ENCODE results near the gene TASP1. TPM values are rescaled to one million over a fixed set of nuclear protein-coding genes. Genes with fewer than 3 reads are reported as not detected.

TASP1 gene
- total and polyA plus RNA-seq, 4 experiments from 2014 or later, result 15.1 to 18.2 (median 16.1) TPM

GRCh38 chr20:13420625-13421024 is 218.1 kb downstream of the TASP1 start:
- Histone ChIP-seq H3K4me3 (ENCODE audit: low read length in 2 of 2) (no peak overlapping the region), H3K9me3 (ENCODE audit: control insufficient read depth in 1 of 2, low read length in 2 of 2) (no peaks in the 10 kb centered on the region), H3K27ac (ENCODE audit: low read depth, low read length) (no peak overlapping the region), H3K36me3 (ENCODE audit: insufficient read depth, low read length) (no peaks in the 10 kb centered on the region), H3K4me1 (ENCODE audit: insufficient read depth, low read length) (no peaks in the 10 kb centered on the region), H3K27me3 (ENCODE audit: insufficient read depth, low read length) (no peaks in the 10 kb centered on the region)
- H3K9me3 Mint-ChIP-seq, result peaks cover 0 to 3% (median 0%) of the 10 kb centered on the region in 8 donors
- H3K27me3 Mint-ChIP-seq, result no peaks in the 10 kb centered on the region
- H3K4me1 Mint-ChIP-seq, result no peaks in the 10 kb centered on the region
- no peak for DNase-seq
- intact Hi-C loops (cut with micrococcal nuclease), result no loop called here
- ChIA-PET POLR2A (ENCODE audit: partially characterized antibody) (no interaction called here), CTCF (ENCODE audit: partially characterized antibody) (no interaction called here)
- H3K27ac Mint-ChIP-seq, result no peak overlapping the region
- peaks cover 30 to 39% of the 10 kb centered on the region in 2 donors for H3K36me3 Mint-ChIP-seq
- no peak overlapping the region for H3K4me3 Mint-ChIP-seq

GRCh38 chr20:13419477-13419876 is 219.3 kb downstream of the TASP1 start:
- H3K4me3 ChIP-seq (ENCODE audit: low read length in 2 of 2), result no peak overlapping the region
- no peaks in the 10 kb centered on the region for H3K9me3 ChIP-seq (ENCODE audit: control insufficient read depth in 1 of 2, low read length in 2 of 2)
- no peaks in the 10 kb centered on the region for H3K36me3 ChIP-seq (ENCODE audit: insufficient read depth, low read length)
- Mint-ChIP-seq H3K27me3 (no peaks in the 10 kb centered on the region), H3K36me3 (peaks cover 35 to 47% of the 10 kb centered on the region in 2 donors), H3K9me3 (peaks cover 0 to 3% (median 0%) of the 10 kb centered on the region in 8 donors), H3K27ac (no peak overlapping the region), H3K4me3 (no peak overlapping the region), H3K4me1 (no peaks in the 10 kb centered on the region)
- intact Hi-C loops (cut with micrococcal nuclease), result no loop called here
- ChIA-PET POLR2A (ENCODE audit: partially characterized antibody) (no interaction called here), CTCF (ENCODE audit: partially characterized antibody) (interaction anchor here (1.1 kb wide), 1 partner anchor 9 kb away, joined by 3 read pairs; no protein-coding TSS in a partner anchor)
- H3K27me3 ChIP-seq (ENCODE audit: insufficient read depth, low read length), result no peaks in the 10 kb centered on the region
- no peak for DNase-seq
- no peak overlapping the region for H3K27ac ChIP-seq (ENCODE audit: low read depth, low read length)
- H3K4me1 ChIP-seq (ENCODE audit: insufficient read depth, low read length), result no peaks in the 10 kb centered on the region

GRCh38 chr20:13418263-13419229 is 220.2 kb downstream of the TASP1 start:
- no peak overlapping the region for H3K27ac ChIP-seq (ENCODE audit: low read depth, low read length)
- H3K9me3 ChIP-seq (ENCODE audit: control insufficient read depth in 1 of 2, low read length in 2 of 2), result no peaks in the 10 kb centered on the region
- CTCF ChIA-PET (ENCODE audit: partially characterized antibody), result interaction anchor here (1.1 kb wide), 1 partner anchor 10 kb away, joined by 3 read pairs; no protein-coding TSS in a partner anchor
- no peaks in the 10 kb centered on the region for H3K4me1 Mint-ChIP-seq
- POLR2A ChIA-PET (ENCODE audit: partially characterized antibody), result no interaction called here
- H3K36me3 Mint-ChIP-seq, result peaks cover 38 to 50% of the 10 kb centered on the region in 2 donors
- H3K27ac Mint-ChIP-seq, result no peak overlapping the region
- no peaks in the 10 kb centered on the region for H3K27me3 ChIP-seq (ENCODE audit: insufficient read depth, low read length)
- H3K9me3 Mint-ChIP-seq, result peaks cover 0 to 3% (median 0%) of the 10 kb centered on the region in 8 donors
- no peaks in the 10 kb centered on the region for H3K27me3 Mint-ChIP-seq
- no peak for DNase-seq
- no peak overlapping the region for H3K4me3 Mint-ChIP-seq
- no peaks in the 10 kb centered on the region for H3K36me3 ChIP-seq (ENCODE audit: insufficient read depth, low read length)
- no peak overlapping the region for H3K4me3 ChIP-seq (ENCODE audit: low read length in 2 of 2)
- no peaks in the 10 kb centered on the region for H3K4me1 ChIP-seq (ENCODE audit: insufficient read depth, low read length)
- intact Hi-C loops (cut with micrococcal nuclease), result no loop called here

GRCh38 chr20:13416531-13416930 is 222.2 kb downstream of the TASP1 start:
- no peaks in the 10 kb centered on the region for H3K9me3 ChIP-seq (ENCODE audit: control insufficient read depth in 1 of 2, low read length in 2 of 2)
- H3K4me1 ChIP-seq (ENCODE audit: insufficient read depth, low read length), result no peaks in the 10 kb centered on the region
- Mint-ChIP-seq H3K36me3 (peaks cover 35 to 58% of the 10 kb centered on the region in 2 donors), H3K27me3 (no peaks in the 10 kb centered on the region), H3K4me1 (no peaks in the 10 kb centered on the region), H3K27ac (no peak overlapping the region), H3K4me3 (no peak overlapping the region), H3K9me3 (peaks cover 0 to 3% (median 0%) of the 10 kb centered on the region in 8 donors)
- ChIA-PET POLR2A (ENCODE audit: partially characterized antibody) (no interaction called here), CTCF (ENCODE audit: partially characterized antibody) (no interaction called here)
- no peaks in the 10 kb centered on the region for H3K36me3 ChIP-seq (ENCODE audit: insufficient read depth, low read length)
- DNase-seq, result no peak
- H3K4me3 ChIP-seq (ENCODE audit: low read length in 2 of 2), result no peak overlapping the region
- intact Hi-C loops (cut with micrococcal nuclease), result no loop called here
- H3K27ac ChIP-seq (ENCODE audit: low read depth, low read length), result no peak overlapping the region
- no peaks in the 10 kb centered on the region for H3K27me3 ChIP-seq (ENCODE audit: insufficient read depth, low read length)

- H3K36me3 Mint-ChIP-seq, result peaks cover 30 to 68% of the 10 kb centered on the region in 2 donors
- Histone ChIP-seq H3K27me3 (ENCODE audit: insufficient read depth, low read length) (no peaks in the 10 kb centered on the region), H3K4me1 (ENCODE audit: insufficient read depth, low read length) (no peaks in the 10 kb centered on the region), H3K36me3 (ENCODE audit: insufficient read depth, low read length) (no peaks in the 10 kb centered on the region), H3K9me3 (ENCODE audit: control insufficient read depth in 1 of 2, low read length in 2 of 2) (no peaks in the 10 kb centered on the region), H3K27ac (ENCODE audit: low read depth, low read length) (no peak overlapping the region), H3K4me3 (ENCODE audit: low read length in 2 of 2) (no peak overlapping the region)
- intact Hi-C loops (cut with micrococcal nuclease), result no loop called here
- no peak for DNase-seq
- POLR2A ChIA-PET (ENCODE audit: partially characterized antibody), result no interaction called here
- H3K9me3 Mint-ChIP-seq, result peaks cover 0 to 5% (median 0%) of the 10 kb centered on the region in 8 donors
- no peaks in the 10 kb centered on the region for H3K4me1 Mint-ChIP-seq
- H3K27ac Mint-ChIP-seq, result no peak overlapping the region
- no peaks in the 10 kb centered on the region for H3K27me3 Mint-ChIP-seq
- no peak overlapping the region for H3K4me3 Mint-ChIP-seq
- CTCF ChIA-PET (ENCODE audit: partially characterized antibody), result no interaction called here
Observed at GRCh38 chr20:13412806-13413445, 225.8 kb downstream of the TASP1 start.

- Histone ChIP-seq H3K4me1 (ENCODE audit: insufficient read depth, low read length) (no peaks in the 10 kb centered on the region), H3K27ac (ENCODE audit: low read depth, low read length) (no peak overlapping the region), H3K4me3 (ENCODE audit: low read length in 2 of 2) (no peak overlapping the region), H3K27me3 (ENCODE audit: insufficient read depth, low read length) (no peaks in the 10 kb centered on the region), H3K9me3 (ENCODE audit: control insufficient read depth in 1 of 2, low read length in 2 of 2) (no peaks in the 10 kb centered on the region), H3K36me3 (ENCODE audit: insufficient read depth, low read length) (no peaks in the 10 kb centered on the region)
- no peaks in the 10 kb centered on the region for H3K4me1 Mint-ChIP-seq
- no peak overlapping the region for H3K4me3 Mint-ChIP-seq
- intact Hi-C loops (cut with micrococcal nuclease), result no loop called here
- peaks cover 3 to 33% of the 10 kb centered on the region in 2 donors for H3K36me3 Mint-ChIP-seq
- no peak for DNase-seq
- H3K9me3 Mint-ChIP-seq, result peaks cover 0 to 1% (median 0%) of the 10 kb centered on the region in 8 donors
- no peak overlapping the region for H3K27ac Mint-ChIP-seq
- ChIA-PET CTCF (ENCODE audit: partially characterized antibody) (no interaction called here), POLR2A (ENCODE audit: partially characterized antibody) (no interaction called here)
- H3K27me3 Mint-ChIP-seq, result no peaks in the 10 kb centered on the region
Observed at GRCh38 chr20:13404293-13404692, 234.4 kb downstream of the TASP1 start.

- Mint-ChIP-seq H3K4me3 (no peak overlapping the region), H3K27me3 (no peaks in the 10 kb centered on the region), H3K27ac (no peak overlapping the region), H3K9me3 (peaks cover 0 to 1% (median 0%) of the 10 kb centered on the region in 8 donors), H3K4me1 (no peaks in the 10 kb centered on the region), H3K36me3 (peaks cover 11 to 36% of the 10 kb centered on the region in 2 donors)
- intact Hi-C loops (cut with micrococcal nuclease), result no loop called here
- Histone ChIP-seq H3K27me3 (ENCODE audit: insufficient read depth, low read length) (no peaks in the 10 kb centered on the region), H3K27ac (ENCODE audit: low read depth, low read length) (no peak overlapping the region), H3K36me3 (ENCODE audit: insufficient read depth, low read length) (no peaks in the 10 kb centered on the region), H3K4me1 (ENCODE audit: insufficient read depth, low read length) (no peaks in the 10 kb centered on the region), H3K4me3 (ENCODE audit: low read length in 2 of 2) (no peak overlapping the region), H3K9me3 (ENCODE audit: control insufficient read depth in 1 of 2, low read length in 2 of 2) (no peaks in the 10 kb centered on the region)
- POLR2A ChIA-PET (ENCODE audit: partially characterized antibody), result no interaction called here
- CTCF ChIA-PET (ENCODE audit: partially characterized antibody), result no interaction called here
- no peak for DNase-seq
Observed at GRCh38 chr20:13403453-13403852, 235.3 kb downstream of the TASP1 start.

Data from CD4-positive, alpha-beta memory T cell (primary cell).